Dendritic cell treated with granulocyte-macrophage colony-stimulating factor and Interleukin-4, amounts not matched to agents 40 ng/mL and 50 ng/mL, for 4 days (primary cell): ENCODE results near the gene SNU13.
"Not testable (repeated sequence)": the region's sequence is repeated elsewhere in the genome, so short reads cannot be mapped to it uniquely, and the experiment has no call there.

Experiments
- H3K27ac Mint-ChIP-seq: one replicate; pipeline ENCODE4 v1.8.0; 2022; ENCODE audit warnings: mild to moderate bottlenecking, mixed read lengths
- H3K27me3 Mint-ChIP-seq: one replicate; pipeline ENCODE4 v1.8.0; 2022; ENCODE audit warnings: mild to moderate bottlenecking, mixed read lengths
- H3K36me3 Mint-ChIP-seq: one replicate; pipeline ENCODE4 v1.8.0; 2022; ENCODE audit warnings: low read depth, mixed read lengths
- H3K4me1 Mint-ChIP-seq: one replicate; pipeline ENCODE4 v1.8.0; 2022; ENCODE audit warnings: low read depth, mixed read lengths
- H3K4me3 Mint-ChIP-seq: one replicate; pipeline ENCODE4 v1.8.0; 2022; ENCODE audit warnings: mild to moderate bottlenecking, moderate library complexity, mixed read lengths
- H3K9me3 Mint-ChIP-seq: one replicate; pipeline ENCODE4 v1.8.0; 2022; ENCODE audit warnings: mixed read lengths
- intact Hi-C: fragments of 100-400 bp; cut with micrococcal nuclease; formaldehyde crosslinking; loops from one replicate; pipeline ENCODE4 v1.15.0; 2022

SNU13 gene

GRCh38 chr22:41647771-41648170, 40.9 kb downstream of the SNU13 start:
- Mint-ChIP-seq H3K36me3 (peaks cover 99% of the 10 kb centered on the region), H3K4me1 (peaks cover 2% of the 10 kb centered on the region), H3K27me3 (no peaks in the 10 kb centered on the region), H3K9me3 (no peaks in the 10 kb centered on the region), H3K27ac (no peak overlapping the region), H3K4me3 (no peak overlapping the region)
- intact Hi-C loops: loop anchor here (10.0 kb wide), 1 partner anchor 493 kb away; no protein-coding TSS in a partner anchor

GRCh38 chr22:41642331-41643110, 46.1 kb downstream of the SNU13 start:
- Mint-ChIP-seq H3K27me3 (no peaks in the 10 kb centered on the region), H3K4me3 (no peak overlapping the region), H3K27ac (no peak overlapping the region), H3K4me1 (no peaks in the 10 kb centered on the region), H3K36me3 (peaks cover 99% of the 10 kb centered on the region), H3K9me3 (no peaks in the 10 kb centered on the region)
- intact Hi-C loops: loop anchor here (10.0 kb wide), 1 partner anchor 488 kb away; no protein-coding TSS in a partner anchor

GRCh38 chr22:41641854-41642253, 46.8 kb downstream of the SNU13 start:
- Mint-ChIP-seq H3K27me3 (no peaks in the 10 kb centered on the region), H3K4me1 (no peaks in the 10 kb centered on the region), H3K4me3 (no peak overlapping the region), H3K27ac (no peak overlapping the region), H3K9me3 (no peaks in the 10 kb centered on the region), H3K36me3 (peaks cover 97% of the 10 kb centered on the region)
- intact Hi-C loops: loop anchor here (10.0 kb wide), 1 partner anchor 487 kb away; no protein-coding TSS in a partner anchor

- intact Hi-C loops: no loop called here
- no peaks in the 10 kb centered on the region for H3K4me1 Mint-ChIP-seq
- H3K27ac Mint-ChIP-seq: no peak overlapping the region
- H3K36me3 Mint-ChIP-seq: peaks cover 96% of the 10 kb centered on the region
- no peak overlapping the region for H3K4me3 Mint-ChIP-seq
- H3K9me3 Mint-ChIP-seq: no peaks in the 10 kb centered on the region
- no peaks in the 10 kb centered on the region for H3K27me3 Mint-ChIP-seq
These were observed 49.9 kb downstream of the SNU13 start for GRCh38 chr22:41638748-41639147.

GRCh38 chr22:41638124-41638523, 50.5 kb downstream of the SNU13 start:
- H3K27ac Mint-ChIP-seq: no peak overlapping the region
- no peaks in the 10 kb centered on the region for H3K4me1 Mint-ChIP-seq
- intact Hi-C loops: no loop called here
- H3K9me3 Mint-ChIP-seq: no peaks in the 10 kb centered on the region
- no peaks in the 10 kb centered on the region for H3K27me3 Mint-ChIP-seq
- peaks cover 97% of the 10 kb centered on the region for H3K36me3 Mint-ChIP-seq
- H3K4me3 Mint-ChIP-seq: no peak overlapping the region

- H3K9me3 Mint-ChIP-seq, H3K27me3 Mint-ChIP-seq, H3K27ac Mint-ChIP-seq, H3K4me3 Mint-ChIP-seq, H3K4me1 Mint-ChIP-seq, intact Hi-C loops: not testable (repeated sequence)
- H3K36me3 Mint-ChIP-seq: peaks cover 97% of the 10 kb centered on the region
These were observed 51.0 kb downstream of the SNU13 start for GRCh38 chr22:41637623-41638022.

GRCh38 chr22:41636467-41636866, 52.2 kb downstream of the SNU13 start:
- Mint-ChIP-seq H3K4me3 (no peak overlapping the region), H3K36me3 (peaks cover 97% of the 10 kb centered on the region), H3K27ac (no peak overlapping the region), H3K4me1 (no peaks in the 10 kb centered on the region), H3K27me3 (no peaks in the 10 kb centered on the region), H3K9me3 (no peaks in the 10 kb centered on the region)
- intact Hi-C loops: no loop called here

- not testable (repeated sequence) for H3K27me3 Mint-ChIP-seq, H3K4me3 Mint-ChIP-seq
- H3K36me3 Mint-ChIP-seq: peaks cover 97% of the 10 kb centered on the region
These were observed 54.1 kb downstream of the SNU13 start for GRCh38 chr22:41634610-41635009.

GRCh38 chr22:41631615-41632014, 57.1 kb downstream of the SNU13 start:
- peaks cover 100% of the 10 kb centered on the region for H3K36me3 Mint-ChIP-seq
- H3K27me3 Mint-ChIP-seq: not testable (repeated sequence)

More at GRCh38 chr22:41634610-41635009, 54.1 kb downstream of the SNU13 start:
- intact Hi-C loops, H3K27ac Mint-ChIP-seq, H3K9me3 Mint-ChIP-seq, H3K4me1 Mint-ChIP-seq: not testable (repeated sequence)

GRCh38 chr22:41631115-41631514, 57.6 kb downstream of the SNU13 start:
- not testable (repeated sequence) for H3K9me3 Mint-ChIP-seq, H3K27ac Mint-ChIP-seq
- peaks cover 98% of the 10 kb centered on the region for H3K36me3 Mint-ChIP-seq

More at GRCh38 chr22:41631615-41632014, 57.1 kb downstream of the SNU13 start:
- H3K27ac Mint-ChIP-seq, H3K9me3 Mint-ChIP-seq, H3K4me3 Mint-ChIP-seq, intact Hi-C loops, H3K4me1 Mint-ChIP-seq: not testable (repeated sequence)

GRCh38 chr22:41625577-41625976, 63.1 kb downstream of the SNU13 start:
- H3K27ac Mint-ChIP-seq: no peak overlapping the region
- H3K9me3 Mint-ChIP-seq: no peaks in the 10 kb centered on the region
- H3K27me3 Mint-ChIP-seq: no peaks in the 10 kb centered on the region
- peaks cover 96% of the 10 kb centered on the region for H3K36me3 Mint-ChIP-seq
- peaks cover 9% of the 10 kb centered on the region for H3K4me1 Mint-ChIP-seq
- H3K4me3 Mint-ChIP-seq: no peak overlapping the region
- intact Hi-C loops: no loop called here

More at GRCh38 chr22:41631115-41631514, 57.6 kb downstream of the SNU13 start:
- H3K4me3 Mint-ChIP-seq, intact Hi-C loops, H3K27me3 Mint-ChIP-seq, H3K4me1 Mint-ChIP-seq: not testable (repeated sequence)
